GM12878 (cell line): ENCODE measurements around the gene ETNK1. TPM values are rescaled to one million over a fixed set of nuclear protein-coding genes. Genes with fewer than 3 reads are reported as not detected.

Source experiments
- ATAC-seq: fragments of 200-7000 bp; cut with Tn5 transposase; 3 replicates; pipeline ENCODE4 v1.9.1; 2020; ENCODE audit warnings: mild to moderate bottlenecking, moderate library complexity
- BruUV-seq: library from RNA; stranded (reverse); fragments of 400-500 nt; replicated peaks from 2 replicates; lab custom pipeline; 2021; lab: Mats Ljungman, UMichigan
- CTCF ChIA-PET: fragments of 300-600 bp; sonication (Branson Sonifier 250); formaldehyde crosslinking; extraction: SDS; loops from one replicate; lab custom pipeline; 2021; ENCODE audit warnings: inconsistent platforms; lab: Yijun Ruan, JAX
- POLR2A ChIA-PET: fragments of 350-600 bp; formaldehyde crosslinking; extraction: SDS; loops from one replicate; lab custom pipeline; 2021; ENCODE audit warnings: inconsistent platforms; lab: Charles Lee
- RAD21 ChIA-PET: fragments of 300-600 bp; sonication (Branson Sonifier 250); formaldehyde crosslinking; loops from one replicate; lab custom pipeline; 2023; ENCODE audit warnings: antibody characterized with exemption; ENCODE audit not compliant: unreplicated experiment; lab: Charles Lee
- SMC1A ChIA-PET: fragments of 300-600 bp; sonication (Branson Sonifier 250); formaldehyde crosslinking; loops from one replicate; lab custom pipeline; 2023; ENCODE audit not compliant: unreplicated experiment, uncharacterized antibody; lab: Charles Lee
- DNase-seq: peaks from one replicate; pipeline ENCODE4 v3.0.0-alpha.2; 2011; ENCODE audit warnings: low read depth, low spot score
- FAIRE-seq: peaks from 3 replicates; lab custom pipeline; 2011; peaks lifted over from hg19 to GRCh38; lab: Jason Lieb, UNC
- H2AFZ ChIP-seq: 2 replicates; pipeline ENCODE4 v1.6.0; 2011; ENCODE audit warnings: low read depth, low read length, control low read depth; ENCODE audit not compliant: control insufficient read depth
- H3K27ac ChIP-seq: 2 replicates; pipeline ENCODE4 v1.5.1; 2011; ENCODE audit warnings: control low read depth; ENCODE audit not compliant: control insufficient read depth, insufficient read depth
- H3K27me3 ChIP-seq, 2 experiments: replicated peaks in 1 of 2; 2 replicates each; pipeline versions ENCODE4 v1.6.0 to v1.6.1; 2011; ENCODE audit warnings: low read length in 1 of 2; ENCODE audit not compliant: control insufficient read depth in 2 of 2, insufficient read depth in 2 of 2
- H3K36me3 ChIP-seq, 2 experiments: 2 replicates each; pipeline ENCODE4 v1.5.1; 2011; ENCODE audit warnings: low read length in 1 of 2; ENCODE audit not compliant: control insufficient read depth in 2 of 2, insufficient read depth in 2 of 2
- H3K4me1 ChIP-seq: 2 replicates; pipeline ENCODE4 v1.6.1; 2011; ENCODE audit warnings: mild to moderate bottlenecking, low read length, moderate library complexity, mixed read lengths; ENCODE audit not compliant: control insufficient read depth, insufficient read depth
- H3K4me2 ChIP-seq: 2 replicates; pipeline ENCODE4 v1.6.0; 2011; ENCODE audit warnings: control low read depth; ENCODE audit not compliant: control insufficient read depth, insufficient read depth
- H3K4me3 ChIP-seq: fragments of 200-600 bp; sonication (generic); 2 replicates; pipeline ENCODE4 v1.5.1; 2016
- H3K79me2 ChIP-seq: 2 replicates; pipeline ENCODE4 v1.6.0; 2011; ENCODE audit warnings: low read length; ENCODE audit not compliant: control insufficient read depth, insufficient read depth
- H3K9ac ChIP-seq: 2 replicates; pipeline ENCODE4 v1.8.0; 2011; ENCODE audit warnings: low read length, control low read depth, mixed read lengths; ENCODE audit not compliant: control insufficient read depth, insufficient read depth
- H3K9me3 ChIP-seq: replicated peaks from 3 replicates; pipeline ENCODE4 v1.5.1; 2011; ENCODE audit warnings: mild to moderate bottlenecking, low read length; ENCODE audit not compliant: control insufficient read depth, insufficient read depth
- H4K20me1 ChIP-seq: 2 replicates; pipeline ENCODE4 v1.6.0; 2011; ENCODE audit not compliant: control insufficient read depth, insufficient read depth
- CTCF ChIP-seq, 3 experiments: IDR thresholded peaks in 2 of 3; conservative IDR thresholded peaks in 1 of 3; 2 replicates each; pipeline ENCODE4 v1.5.1; 2011; ENCODE audit warnings: low read depth in 3 of 3, low read length in 3 of 3, mild to moderate bottlenecking in 3 of 3, control low read depth in 2 of 3, moderate library complexity in 2 of 3, inconsistent platforms in 1 of 3, mixed read lengths in 1 of 3; ENCODE audit not compliant: control insufficient read depth in 2 of 3, insufficient read depth in 1 of 3; ENCODE audit errors: extremely low read depth in 1 of 3
- CUX1 ChIP-seq: IDR thresholded peaks from 2 replicates; pipeline ENCODE4 v1.6.1; 2012; ENCODE audit warnings: improper control_type of control experiment, low read depth, low read length; ENCODE audit not compliant: insufficient replicate concordance
- MYC ChIP-seq: IDR thresholded peaks from 2 replicates; pipeline ENCODE4 v1.6.1; 2011; ENCODE audit warnings: mild to moderate bottlenecking, low read length, moderate library complexity, inconsistent platforms; ENCODE audit not compliant: insufficient read depth, insufficient replicate concordance, insufficient read length, severe bottlenecking
- RAD21 ChIP-seq: IDR thresholded peaks from 2 replicates; pipeline ENCODE4 v1.6.1; 2011; ENCODE audit warnings: mild to moderate bottlenecking, low read depth, low read length, moderate library complexity; ENCODE audit not compliant: insufficient read depth
- SMC3 ChIP-seq: IDR thresholded peaks from 2 replicates; pipeline ENCODE4 v1.6.1; 2011; ENCODE audit warnings: low read length, improper control_type of control experiment, borderline replicate concordance
- ZNF217 ChIP-seq: fragments of 450-650 bp; IDR thresholded peaks from 2 replicates; pipeline ENCODE4 v1.6.1; 2017; ENCODE audit warnings: antibody characterized with exemption, mild to moderate bottlenecking
- WGBS: methylation state at CpG from one replicate; pipeline ENCODE4 v1.1.6; 2016; ENCODE audit warnings: low lambda C conversion rate; ENCODE audit not compliant: insufficient replicate concordance, insufficient coverage; ENCODE audit errors: missing lambda C conversion rate; 5-methylcytosine and 5-hydroxymethylcytosine counted together
- in situ Hi-C: fragments of 300-500 bp; cut with MboI; formaldehyde crosslinking; loops from 9 replicates; pipeline ENCODE4 v1.14.3; 2018; ENCODE audit warnings: mixed read lengths
- intact Hi-C: fragments of 100-400 bp; cut with micrococcal nuclease; formaldehyde crosslinking; loops from one replicate; pipeline ENCODE4 v1.14.2; 2022; ENCODE audit not compliant: unreplicated experiment
- polyA plus RNA-seq, 11 experiments: library from polyadenylated mRNA; depleted of rRNA in 4 of 11; unstranded in 6 of 11; stranded (reverse) in 5 of 11; fragments of >200 nt; fragmentation: Nextera tagmentation in 4 of 11; fragmentation: Illumina TruSeq in 1 of 11; extraction: Ambion mirVana in 4 of 11; extraction: Trizol in 1 of 11; gene quantifications; 1 replicate in 1 of 11; 2 replicates in 10 of 11; pipeline versions ENCODE4 v1.2.1 to v1.2.3, GENCODE V29; 2011 to 2016; ENCODE audit warnings: inconsistent platforms in 2 of 11, missing spikeins in 2 of 11, low read depth in 1 of 11
- total RNA-seq, 4 experiments: library from RNA; depleted of rRNA in 3 of 4; stranded (reverse); fragments of >200 nt in 3 of 4; fragmentation: Illumina TruSeq in 1 of 4; extraction: Trizol in 1 of 4; gene quantifications; 2 replicates each; pipeline versions ENCODE4 v1.2.1 to v1.2.3, GENCODE V29; 2013 to 2021

The ETNK1 gene
- total and polyA plus RNA-seq, 10 of the 15 experiments (the other 5 are each of a cell fraction or from before 2014, with no cell fraction given) = 12.3 to 69.4 (median 34.2) TPM

GRCh38 chr12:22684140-22685118, 59.5 kb downstream of the ETNK1 start:
- no peaks in the 10 kb centered on the region for H3K27me3 ChIP-seq
- H3K4me1 ChIP-seq = peaks cover 18% of the 10 kb centered on the region
- no peak overlapping the region for H3K27ac ChIP-seq
- peaks cover 1% of the 10 kb centered on the region; the same call in 1 of the 3 replicates for H3K9me3 ChIP-seq
- H3K9ac ChIP-seq = no peak overlapping the region
- H2AFZ ChIP-seq = no peak overlapping the region
- TF ChIP-seq CUX1 = no peak
- no peak for TF ChIP-seq ZNF217
- TF ChIP-seq CTCF (IDR thresholded peaks at IDR 0.05 in 2 of 3, conservative IDR thresholded peaks at IDR 0.05 in 1 of 3; ENCODE audit: control insufficient read depth in 2 of 3, extremely low read depth in 1 of 3, insufficient read depth in 1 of 3, low read depth in 3 of 3, low read length in 3 of 3) = peak; percentile 50 to 61 (median 56); a peak in 4 of 6 replicates
- peak; percentile 63 for TF ChIP-seq RAD21
- peak; percentile 30; the same call in 1 of the 2 replicates for TF ChIP-seq SMC3
- no peak for TF ChIP-seq MYC
- in situ Hi-C loops = no loop called here
- BruUV-seq = no TSS peak
- intact Hi-C loops = loop anchor here (2.0 to 10.0 kb wide), 3 partner anchors 172 to 520 kb away; no protein-coding TSS in a partner anchor
- ChIA-PET SMC1A (interaction anchor here (0.6 to 1.6 kb wide), 14 partner anchors 10 to 602 kb away, joined by 3 to 6 read pairs (median 3); no protein-coding TSS in a partner anchor), POLR2A (no interaction called here), RAD21 (interaction anchor here (0.9 to 1.3 kb wide), 10 partner anchors 13 to 172 kb away, joined by 3 to 12 read pairs (median 4); no protein-coding TSS in a partner anchor), CTCF (interaction anchor here (0.7 to 5.3 kb wide), 28 partner anchors 8 to 287 kb away, joined by 3 to 53 read pairs (median 4); no protein-coding TSS in a partner anchor)
- no peak overlapping the region for H3K4me2 ChIP-seq
- no peaks in the 10 kb centered on the region for H4K20me1 ChIP-seq
- H3K4me3 ChIP-seq = no peak overlapping the region
- peak; percentile 64 for ATAC-seq
- no peaks in the 10 kb centered on the region for H3K79me2 ChIP-seq
- H3K36me3 ChIP-seq = peaks cover 0 to 8% of the 10 kb centered on the region in 2 experiments; a peak in 1 of 4 replicates
- DNase-seq = peak; percentile 11
- WGBS = 87% methylated on average over 5 of the region's 5 CpGs
- peak; percentile 88 for FAIRE-seq
